ENCODE measurements around the gene PCDH11X.
"Not testable (repeated sequence)": the region's sequence is repeated elsewhere in the genome, so short reads cannot be mapped to it uniquely, and the experiment has no call there.

PCDH11X gene

GRCh38 chrX:91779135-91779534 lies at the start of gene PCDH11X:
PCDH11X (plus strand) TSS chrX:91779375; CDS start chrX:91835505, 56,130 bp downstream.
- peak in 1 of 2 donors; percentile 21 for ATAC-seq

DNA sequence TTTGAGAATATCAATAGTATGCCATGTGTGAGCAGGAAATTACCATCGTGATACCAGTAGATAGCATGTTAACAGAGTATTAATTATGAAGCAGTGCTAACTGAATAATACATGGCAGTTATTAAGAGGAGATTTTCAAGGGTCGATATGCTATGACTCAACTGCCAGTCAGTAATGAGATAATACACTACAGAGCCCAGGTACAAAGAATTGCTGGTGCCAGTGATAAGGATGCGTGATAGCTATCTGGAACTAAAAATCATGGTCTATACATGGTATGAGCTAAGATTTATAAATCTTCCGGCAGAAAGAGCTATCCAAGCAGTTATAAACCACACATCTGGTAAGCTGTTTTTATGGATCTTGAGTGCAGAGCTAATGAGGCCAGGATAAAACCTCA lies 31.7 kb upstream of the PCDH11X start:
- ATAC-seq, result not testable (repeated sequence)

- not testable (repeated sequence) for ATAC-seq
These were observed 26.2 kb upstream of the PCDH11X start for GRCh38 chrX:91753022-91753421.

DNA sequence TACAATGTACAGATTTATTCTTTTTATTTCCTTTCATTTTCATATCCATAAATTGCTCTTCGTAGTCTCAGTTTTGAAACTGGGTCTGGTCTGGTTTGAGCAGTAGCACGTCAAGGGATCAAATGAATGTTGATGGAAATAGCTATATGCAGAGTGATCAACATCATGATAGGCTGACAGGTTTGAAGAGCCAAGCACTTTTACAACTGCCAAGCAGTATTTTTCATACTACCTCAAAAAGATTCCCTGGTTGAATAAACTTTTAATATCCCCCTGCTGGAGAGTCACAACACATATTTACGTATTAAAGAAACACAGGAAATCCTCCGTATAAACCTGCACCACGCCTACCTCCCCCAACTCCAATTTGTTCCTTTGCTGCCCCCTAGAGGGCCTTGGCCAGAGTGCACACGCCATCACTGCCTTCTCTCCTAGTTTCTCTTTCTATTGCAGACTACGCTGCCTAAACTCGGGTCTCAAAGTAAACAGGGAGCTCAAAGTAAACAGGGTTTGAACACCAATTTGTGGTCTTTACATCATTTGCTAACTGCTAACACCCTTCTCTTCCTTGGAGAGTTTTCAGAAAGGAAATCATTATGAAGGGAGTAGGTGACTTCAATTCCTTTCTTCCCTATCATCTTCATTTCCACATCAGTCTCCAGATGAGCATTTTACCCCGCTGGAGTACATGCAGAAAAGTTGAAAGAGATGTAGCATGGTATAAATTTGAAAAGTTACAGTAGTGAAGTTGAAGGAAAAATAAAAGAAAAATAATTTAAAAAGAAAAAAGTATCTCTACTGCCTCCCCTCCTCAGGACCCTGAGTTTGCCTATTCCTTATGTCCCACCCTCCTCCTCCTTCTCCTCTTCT lies 8.3 kb upstream of the PCDH11X start:
- peak; percentile 81 to 83 for ATAC-seq

DNA sequence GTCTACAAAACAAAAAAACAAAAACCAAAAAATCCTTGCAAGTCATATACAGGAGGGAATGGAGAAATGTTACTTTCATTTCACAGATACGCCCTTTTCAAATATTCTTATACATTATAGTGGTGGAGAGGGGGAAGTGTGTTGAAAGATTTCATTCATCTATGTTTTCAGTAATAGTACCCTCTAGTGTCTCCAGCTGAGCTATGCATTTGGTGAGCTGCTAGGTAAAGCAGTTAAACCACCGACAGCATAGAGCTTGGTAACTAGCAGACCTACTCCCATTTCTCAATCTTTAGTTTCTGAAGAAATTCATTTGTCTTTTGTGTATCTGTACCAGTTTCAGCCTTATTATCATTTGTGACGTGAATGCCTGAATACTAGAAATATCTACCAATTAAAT lies 5.2 kb upstream of the PCDH11X start:
- not testable (repeated sequence) for ATAC-seq

DNA sequence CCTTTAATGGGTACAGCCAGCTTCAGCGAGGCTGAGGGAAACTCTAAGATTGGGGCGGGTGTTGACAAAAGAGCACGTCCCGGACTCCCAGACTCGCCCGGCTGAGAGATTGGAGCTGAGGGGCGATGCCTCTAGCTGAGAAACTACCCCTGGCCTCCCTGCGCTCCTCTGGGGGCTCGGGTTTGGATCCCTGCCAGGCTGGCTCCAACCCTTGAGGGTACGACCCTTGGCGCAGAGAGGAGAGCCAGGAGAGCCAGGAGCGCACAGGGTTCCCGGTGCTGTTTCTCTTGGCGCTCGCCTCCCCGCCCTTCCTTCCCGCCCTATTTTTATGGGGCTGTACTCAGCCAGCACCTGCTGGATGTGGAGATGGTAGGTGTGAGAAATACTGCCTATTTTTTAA lies 833 bp downstream of the PCDH11X start:
- ATAC-seq, result not testable (repeated sequence)

GRCh38 chrX:91780698-91781097 lies 1.5 kb downstream of the PCDH11X start:
- ATAC-seq, result not testable (repeated sequence)

- ATAC-seq, result not testable (repeated sequence)
These were observed 2.6 kb downstream of the PCDH11X start for GRCh38 chrX:91781553-91782298.

DNA sequence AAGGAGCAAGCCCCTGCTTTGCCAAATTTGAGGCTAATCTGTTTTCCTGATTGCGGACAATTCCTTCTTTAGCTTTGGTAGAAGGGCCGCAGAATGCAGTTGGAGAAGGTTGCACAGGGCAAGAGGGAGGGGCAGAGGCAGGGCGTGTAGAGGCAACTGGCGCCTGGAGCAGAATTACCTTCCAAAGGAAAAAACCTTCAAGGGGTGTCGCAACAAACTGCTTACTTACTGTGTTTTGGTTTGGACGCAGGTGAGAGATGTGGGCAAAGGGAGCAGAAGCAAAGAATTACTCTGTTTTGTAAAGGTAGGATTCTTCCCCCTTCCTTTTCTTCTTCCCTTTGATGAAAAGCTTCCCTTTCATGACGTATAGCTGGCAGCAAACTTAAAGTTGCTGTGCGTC lies 3.6 kb downstream of the PCDH11X start:
- not testable (repeated sequence) for ATAC-seq

- not testable (repeated sequence) for ATAC-seq
These were observed 38.4 kb downstream of the PCDH11X start for GRCh38 chrX:91817537-91817936.

GRCh38 chrX:91825321-91825720 lies 46.1 kb downstream of the PCDH11X start:
- not testable (repeated sequence) for ATAC-seq
